Activated naive CD8-positive, alpha-beta T cell treated with anti-CD3 and anti-CD28 coated beads, Interleukin-2, amount 10 ng/mL, durations not matched to agents 7 days and 5 days (primary cell): ENCODE results near the gene SHROOM1. TPM values are rescaled to one million over a fixed set of nuclear protein-coding genes. Genes with fewer than 3 reads are reported as not detected.

ENCODE experiments used
- ATAC-seq: fragments of 150-1000 bp; cut with Tn5 transposase; one replicate; pipeline ENCODE4 v1.10.0; 2021; ENCODE audit warnings: low read depth, moderate library complexity
- POLR2A ChIA-PET: fragments of 350-600 bp; sonication (Branson Sonifier 250); formaldehyde crosslinking; loops from one replicate; lab custom pipeline; 2021; ENCODE audit warnings: antibody characterized with exemption; lab: Charles Lee
- DNase-seq: peaks from one replicate; pipeline ENCODE4 v3.0.0; 2021
- H3K27ac Mint-ChIP-seq: one replicate; pipeline ENCODE4 v1.8.0; 2022; ENCODE audit warnings: mild to moderate bottlenecking, mixed read lengths
- H3K27me3 Mint-ChIP-seq: one replicate; pipeline ENCODE4 v1.8.0; 2022; ENCODE audit warnings: mild to moderate bottlenecking, moderate library complexity, mixed read lengths
- H3K36me3 Mint-ChIP-seq: one replicate; pipeline ENCODE4 v1.8.0; 2021; ENCODE audit warnings: mild to moderate bottlenecking, mixed read lengths
- H3K4me1 Mint-ChIP-seq: one replicate; pipeline ENCODE4 v1.8.0; 2021; ENCODE audit warnings: mixed read lengths
- H3K4me3 Mint-ChIP-seq: one replicate; pipeline ENCODE4 v1.8.0; 2022; ENCODE audit warnings: mild to moderate bottlenecking, moderate library complexity, mixed read lengths
- H3K9me3 Mint-ChIP-seq: one replicate; pipeline ENCODE4 v1.8.0; 2021; ENCODE audit warnings: mixed read lengths
- total RNA-seq, 2 experiments: library from RNA; stranded (reverse); gene quantifications; one replicate each; pipeline ENCODE4 v1.2.3, GENCODE V29; 2021

The SHROOM1 gene
- total RNA-seq, 2 experiments from 2014 or later = 4.0 to 6.3 TPM

DNA sequence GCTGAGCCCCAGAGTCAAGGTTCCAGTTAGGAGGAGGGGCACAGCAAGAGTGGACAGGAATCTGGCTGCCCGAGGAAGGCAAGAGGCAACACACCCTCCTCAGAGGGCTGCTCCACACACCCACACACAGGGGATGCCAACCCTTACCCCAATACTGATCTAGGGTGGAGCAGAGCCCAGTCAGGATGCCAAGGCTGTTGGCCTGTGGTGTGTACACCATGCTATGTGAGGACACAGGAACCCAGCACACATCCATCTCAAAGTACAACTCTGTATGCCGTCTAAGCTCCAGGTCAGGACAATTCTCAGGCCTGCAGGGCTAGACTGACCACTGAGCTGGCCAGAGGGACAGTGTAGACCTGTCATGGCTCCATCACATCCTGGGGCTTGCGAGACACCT lies 56.0 kb downstream of the SHROOM1 start:
- no peaks in the 10 kb centered on the region for H3K36me3 Mint-ChIP-seq
- no peak overlapping the region for H3K27ac Mint-ChIP-seq
- no peaks in the 10 kb centered on the region for H3K9me3 Mint-ChIP-seq
- H3K4me1 Mint-ChIP-seq = peaks cover 22% of the 10 kb centered on the region
- no peak overlapping the region for H3K4me3 Mint-ChIP-seq
- POLR2A ChIA-PET = no interaction called here
- peaks cover 5% of the 10 kb centered on the region for H3K27me3 Mint-ChIP-seq
- DNase-seq = peak; percentile 14
- no peak for ATAC-seq

DNA sequence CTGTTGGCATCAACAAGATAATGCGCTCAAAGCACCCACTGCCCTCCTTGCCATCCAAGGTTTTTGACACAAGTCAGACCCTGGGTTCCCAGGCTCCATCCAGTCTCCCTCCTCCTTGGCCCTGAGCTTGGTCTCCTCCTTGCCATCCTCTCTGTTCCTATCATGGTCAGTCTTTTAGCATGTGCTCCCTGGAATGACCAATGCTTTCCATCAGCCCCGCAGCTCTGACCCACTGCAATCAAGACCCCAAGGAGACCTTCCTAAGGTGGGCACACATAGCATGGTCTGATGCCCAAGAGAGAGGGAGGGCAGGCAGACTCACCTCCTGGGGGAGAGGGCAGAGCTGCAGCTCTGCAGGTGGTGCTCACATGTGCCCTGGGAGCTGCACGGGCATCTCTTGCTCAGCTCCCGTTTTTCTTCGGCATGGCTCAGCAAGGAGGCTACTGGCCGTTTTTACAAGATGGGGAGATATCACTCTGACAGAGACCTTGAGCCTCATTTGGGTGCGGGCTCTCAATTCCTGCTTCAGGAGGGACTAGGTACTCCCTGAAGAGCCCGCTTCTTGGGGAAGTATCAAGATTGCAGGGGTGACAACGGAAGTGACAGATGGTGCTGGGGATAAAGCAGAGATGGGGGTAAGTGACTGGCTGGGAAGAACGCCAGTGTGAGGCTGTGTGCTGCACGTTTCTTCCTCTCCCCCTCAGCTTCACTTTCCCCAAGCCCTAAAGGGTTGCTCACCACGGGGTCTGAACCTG lies 56.7 kb downstream of the SHROOM1 start:
- no peaks in the 10 kb centered on the region for H3K9me3 Mint-ChIP-seq
- H3K27ac Mint-ChIP-seq = no peak overlapping the region
- POLR2A ChIA-PET = no interaction called here
- H3K36me3 Mint-ChIP-seq = no peaks in the 10 kb centered on the region
- no peak overlapping the region for H3K4me3 Mint-ChIP-seq
- ATAC-seq = no peak
- peak; percentile 12 for DNase-seq
- H3K4me1 Mint-ChIP-seq = peaks cover 18% of the 10 kb centered on the region
- H3K27me3 Mint-ChIP-seq = peaks cover 1% of the 10 kb centered on the region

DNA sequence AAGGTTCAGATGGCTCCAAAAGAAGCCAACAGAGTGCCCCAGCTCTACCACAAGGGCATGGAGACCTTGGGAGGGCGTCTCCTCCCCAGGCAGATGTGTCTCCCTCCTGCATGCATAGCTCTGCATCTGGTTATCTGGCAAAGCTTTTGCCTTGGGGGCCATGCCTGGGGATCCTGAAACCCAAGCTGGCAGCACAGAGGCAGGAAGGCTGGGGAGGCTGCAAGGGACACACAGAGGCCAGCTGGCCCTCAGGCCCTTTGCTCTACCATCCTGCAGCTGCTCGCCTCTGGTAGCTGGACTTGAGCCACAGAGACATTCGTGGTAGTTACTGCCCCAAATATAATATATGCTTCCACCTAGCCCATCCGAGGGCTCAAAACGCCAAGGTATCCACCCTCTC lies 57.3 kb downstream of the SHROOM1 start:
- Mint-ChIP-seq H3K36me3 (no peaks in the 10 kb centered on the region), H3K27ac (no peak overlapping the region), H3K4me1 (peaks cover 12% of the 10 kb centered on the region), H3K4me3 (no peak overlapping the region), H3K27me3 (no peaks in the 10 kb centered on the region), H3K9me3 (no peaks in the 10 kb centered on the region)
- POLR2A ChIA-PET = no interaction called here
- DNase-seq = no peak
- no peak for ATAC-seq

DNA sequence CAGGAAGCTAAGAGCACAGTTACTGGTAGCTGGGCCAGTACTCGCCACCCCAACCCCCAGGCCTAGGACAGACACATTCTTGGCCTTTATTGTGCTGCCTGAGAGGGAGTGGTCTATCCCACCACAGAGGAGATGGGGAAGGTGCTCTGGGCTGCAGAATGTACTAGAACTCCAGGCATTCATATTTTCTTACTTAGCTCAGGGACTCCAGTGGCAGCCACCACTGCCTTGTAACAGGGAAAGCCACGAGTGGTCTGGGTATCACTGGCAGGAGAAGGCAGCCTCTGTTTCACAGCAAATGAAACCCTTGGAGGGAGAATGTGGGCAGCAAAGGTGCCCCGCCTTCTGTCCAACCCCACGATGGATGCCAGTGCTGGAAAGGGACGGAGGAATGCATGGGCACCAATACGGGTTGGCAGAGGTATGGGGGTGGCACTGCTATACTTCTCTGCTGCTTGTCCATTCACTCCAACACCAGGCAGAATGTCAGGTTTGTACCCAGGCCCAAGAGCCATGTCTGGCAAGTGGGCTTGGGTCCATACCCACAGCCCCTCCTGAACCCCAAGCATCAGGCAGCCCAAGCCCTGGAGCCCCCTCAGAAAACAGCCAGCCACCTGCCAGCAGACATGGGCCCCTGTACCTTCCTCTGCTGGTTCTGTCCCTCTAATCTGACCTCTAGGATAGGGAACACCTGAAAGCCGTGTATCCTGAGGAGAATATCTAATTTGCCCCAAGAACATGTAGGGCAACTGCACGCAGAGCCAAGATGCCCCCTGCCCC lies 58.0 kb downstream of the SHROOM1 start:
- no peak for ATAC-seq
- Mint-ChIP-seq H3K4me1 (peaks cover 9% of the 10 kb centered on the region), H3K9me3 (no peaks in the 10 kb centered on the region), H3K4me3 (no peak overlapping the region), H3K27me3 (no peaks in the 10 kb centered on the region), H3K36me3 (no peaks in the 10 kb centered on the region), H3K27ac (no peak overlapping the region)
- POLR2A ChIA-PET = no interaction called here
- DNase-seq = peak; percentile 15

Other genes starting within 250 kb of the SHROOM1 start
- under 1 TPM; 0.30 to 0.37 TPM for gene IL13, start 172.5 kb downstream of the SHROOM1 start, total RNA-seq
- 1 to 10 TPM in 1 of 2 experiments, not detected in 1; 1.8 TPM for gene IL4, start 156.7 kb downstream of the SHROOM1 start, total RNA-seq
- 10 to 100 TPM; 16.8 to 19.3 TPM for gene KIF3A, start 93.1 kb downstream of the SHROOM1 start, total RNA-seq
- gene CCNI2, start 83.2 kb downstream of the SHROOM1 start, total RNA-seq = 10 to 100 TPM in 1 of 2 experiments, 1 to 10 TPM in 1; 8.9 to 12.4 TPM
- gene SEPTIN8, start 53.4 kb downstream of the SHROOM1 start, total RNA-seq = 10 to 100 TPM; 39.2 to 40.4 TPM
- gene SOWAHA, start 17.3 kb downstream of the SHROOM1 start, total RNA-seq = not detected
- under 1 TPM; 0.77 to 0.80 TPM for gene GDF9, start 35.8 kb upstream of the SHROOM1 start, total RNA-seq
- gene UQCRQ, start 36.0 kb upstream of the SHROOM1 start, total RNA-seq = 100 to 1,000 TPM; 278 to 286 TPM
- 1 to 10 TPM; 4.4 to 4.5 TPM for gene LEAP2, start 43.0 kb upstream of the SHROOM1 start, total RNA-seq
- 10 to 100 TPM; 40.3 to 42.1 TPM for gene AFF4, start 133.0 kb upstream of the SHROOM1 start, total RNA-seq
- 10 to 100 TPM; 22.8 to 24.5 TPM for gene ZCCHC10, start 195.9 kb upstream of the SHROOM1 start, total RNA-seq
- gene HSPA4, start 221.4 kb upstream of the SHROOM1 start, total RNA-seq = 10 to 100 TPM; 78.9 to 83.2 TPM